GM12878 (cell line): ENCODE results near the gene HTRA2.

Experiments
- CREB1 ChIP-seq: IDR thresholded peaks from 2 replicates; pipeline ENCODE4 v1.6.1; 2012; ENCODE audit warnings: low read depth, mild to moderate bottlenecking, inconsistent platforms
- RAD21 ChIP-seq: IDR thresholded peaks from 2 replicates; pipeline ENCODE4 v1.6.1; 2011; ENCODE audit warnings: mild to moderate bottlenecking, low read depth, low read length, moderate library complexity; ENCODE audit not compliant: insufficient read depth
- TAF1 ChIP-seq: IDR thresholded peaks from 2 replicates; pipeline ENCODE4 v1.6.1; 2011; ENCODE audit warnings: mild to moderate bottlenecking, low read depth, low read length, borderline replicate concordance
- TF ChIP-seq, protein P1 (sequence below): fragments of 450-650 bp; IDR thresholded peaks from 2 replicates; pipeline ENCODE4 v1.6.1; 2018; ENCODE audit warnings: borderline replicate concordance, mild to moderate bottlenecking; ENCODE audit not compliant: partially characterized antibody
- TF ChIP-seq, protein P2 (sequence below), 3 experiments: IDR thresholded peaks in 2 of 3; conservative IDR thresholded peaks in 1 of 3; 2 replicates each; pipeline ENCODE4 v1.5.1; 2011; ENCODE audit warnings: low read depth in 3 of 3, low read length in 3 of 3, mild to moderate bottlenecking in 3 of 3, control low read depth in 2 of 3, moderate library complexity in 2 of 3, inconsistent platforms in 1 of 3, mixed read lengths in 1 of 3; ENCODE audit not compliant: control insufficient read depth in 2 of 3, insufficient read depth in 1 of 3; ENCODE audit errors: extremely low read depth in 1 of 3
- TF ChIP-seq, protein P3 (sequence below): fragments of 150-350 bp; IDR thresholded peaks from 2 replicates; pipeline ENCODE4 v1.6.1; 2016; ENCODE audit warnings: low read depth, low read length

DNA sequence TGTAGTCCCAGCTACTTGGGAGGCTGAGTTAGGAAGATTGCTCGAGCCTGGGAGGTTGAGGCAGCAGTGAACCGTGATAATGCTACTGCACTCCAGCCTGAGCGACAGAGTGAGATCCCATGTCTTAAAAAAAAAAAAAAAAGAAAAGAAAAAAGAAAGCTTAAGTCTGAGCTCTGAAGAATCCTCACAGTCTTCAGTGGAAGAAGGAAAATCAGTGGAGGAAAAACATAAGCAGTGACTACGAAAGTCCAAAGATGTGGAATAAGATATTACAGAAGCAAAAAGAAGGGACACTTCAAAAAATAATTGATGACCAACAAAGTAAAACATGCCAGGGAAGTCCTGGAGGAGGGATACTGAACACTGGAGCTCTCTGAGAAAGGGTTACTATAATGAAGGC, 19.5 kb upstream of the HTRA2 start:
- TF ChIP-seq TAF1 (no peak), CREB1 (no peak), RAD21 (no peak)
- TF ChIP-seq, protein P1, sequence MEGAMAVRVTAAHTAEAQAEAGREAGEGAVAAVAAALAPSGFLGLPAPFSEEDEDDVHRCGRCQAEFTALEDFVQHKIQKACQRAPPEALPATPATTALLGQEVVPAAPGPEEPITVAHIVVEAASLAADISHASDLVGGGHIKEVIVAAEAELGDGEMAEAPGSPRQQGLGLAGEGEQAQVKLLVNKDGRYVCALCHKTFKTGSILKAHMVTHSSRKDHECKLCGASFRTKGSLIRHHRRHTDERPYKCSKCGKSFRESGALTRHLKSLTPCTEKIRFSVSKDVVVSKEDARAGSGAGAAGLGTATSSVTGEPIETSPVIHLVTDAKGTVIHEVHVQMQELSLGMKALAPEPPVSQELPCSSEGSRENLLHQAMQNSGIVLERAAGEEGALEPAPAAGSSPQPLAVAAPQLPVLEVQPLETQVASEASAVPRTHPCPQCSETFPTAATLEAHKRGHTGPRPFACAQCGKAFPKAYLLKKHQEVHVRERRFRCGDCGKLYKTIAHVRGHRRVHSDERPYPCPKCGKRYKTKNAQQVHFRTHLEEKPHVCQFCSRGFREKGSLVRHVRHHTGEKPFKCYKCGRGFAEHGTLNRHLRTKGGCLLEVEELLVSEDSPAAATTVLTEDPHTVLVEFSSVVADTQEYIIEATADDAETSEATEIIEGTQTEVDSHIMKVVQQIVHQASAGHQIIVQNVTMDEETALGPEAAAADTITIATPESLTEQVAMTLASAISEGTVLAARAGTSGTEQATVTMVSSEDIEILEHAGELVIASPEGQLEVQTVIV = no peak
- TF ChIP-seq, protein P2, sequence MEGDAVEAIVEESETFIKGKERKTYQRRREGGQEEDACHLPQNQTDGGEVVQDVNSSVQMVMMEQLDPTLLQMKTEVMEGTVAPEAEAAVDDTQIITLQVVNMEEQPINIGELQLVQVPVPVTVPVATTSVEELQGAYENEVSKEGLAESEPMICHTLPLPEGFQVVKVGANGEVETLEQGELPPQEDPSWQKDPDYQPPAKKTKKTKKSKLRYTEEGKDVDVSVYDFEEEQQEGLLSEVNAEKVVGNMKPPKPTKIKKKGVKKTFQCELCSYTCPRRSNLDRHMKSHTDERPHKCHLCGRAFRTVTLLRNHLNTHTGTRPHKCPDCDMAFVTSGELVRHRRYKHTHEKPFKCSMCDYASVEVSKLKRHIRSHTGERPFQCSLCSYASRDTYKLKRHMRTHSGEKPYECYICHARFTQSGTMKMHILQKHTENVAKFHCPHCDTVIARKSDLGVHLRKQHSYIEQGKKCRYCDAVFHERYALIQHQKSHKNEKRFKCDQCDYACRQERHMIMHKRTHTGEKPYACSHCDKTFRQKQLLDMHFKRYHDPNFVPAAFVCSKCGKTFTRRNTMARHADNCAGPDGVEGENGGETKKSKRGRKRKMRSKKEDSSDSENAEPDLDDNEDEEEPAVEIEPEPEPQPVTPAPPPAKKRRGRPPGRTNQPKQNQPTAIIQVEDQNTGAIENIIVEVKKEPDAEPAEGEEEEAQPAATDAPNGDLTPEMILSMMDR (IDR thresholded peaks at IDR 0.05 in 2 of 3, conservative IDR thresholded peaks at IDR 0.05 in 1 of 3; ENCODE audit: control insufficient read depth in 2 of 3, extremely low read depth in 1 of 3, insufficient read depth in 1 of 3, low read depth in 3 of 3, low read length in 3 of 3) = no peak
- TF ChIP-seq, protein P3, sequence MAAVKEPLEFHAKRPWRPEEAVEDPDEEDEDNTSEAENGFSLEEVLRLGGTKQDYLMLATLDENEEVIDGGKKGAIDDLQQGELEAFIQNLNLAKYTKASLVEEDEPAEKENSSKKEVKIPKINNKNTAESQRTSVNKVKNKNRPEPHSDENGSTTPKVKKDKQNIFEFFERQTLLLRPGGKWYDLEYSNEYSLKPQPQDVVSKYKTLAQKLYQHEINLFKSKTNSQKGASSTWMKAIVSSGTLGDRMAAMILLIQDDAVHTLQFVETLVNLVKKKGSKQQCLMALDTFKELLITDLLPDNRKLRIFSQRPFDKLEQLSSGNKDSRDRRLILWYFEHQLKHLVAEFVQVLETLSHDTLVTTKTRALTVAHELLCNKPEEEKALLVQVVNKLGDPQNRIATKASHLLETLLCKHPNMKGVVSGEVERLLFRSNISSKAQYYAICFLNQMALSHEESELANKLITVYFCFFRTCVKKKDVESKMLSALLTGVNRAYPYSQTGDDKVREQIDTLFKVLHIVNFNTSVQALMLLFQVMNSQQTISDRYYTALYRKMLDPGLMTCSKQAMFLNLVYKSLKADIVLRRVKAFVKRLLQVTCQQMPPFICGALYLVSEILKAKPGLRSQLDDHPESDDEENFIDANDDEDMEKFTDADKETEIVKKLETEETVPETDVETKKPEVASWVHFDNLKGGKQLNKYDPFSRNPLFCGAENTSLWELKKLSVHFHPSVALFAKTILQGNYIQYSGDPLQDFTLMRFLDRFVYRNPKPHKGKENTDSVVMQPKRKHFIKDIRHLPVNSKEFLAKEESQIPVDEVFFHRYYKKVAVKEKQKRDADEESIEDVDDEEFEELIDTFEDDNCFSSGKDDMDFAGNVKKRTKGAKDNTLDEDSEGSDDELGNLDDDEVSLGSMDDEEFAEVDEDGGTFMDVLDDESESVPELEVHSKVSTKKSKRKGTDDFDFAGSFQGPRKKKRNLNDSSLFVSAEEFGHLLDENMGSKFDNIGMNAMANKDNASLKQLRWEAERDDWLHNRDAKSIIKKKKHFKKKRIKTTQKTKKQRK = no peak
